T-helper 2 cell (primary cell): ENCODE results near the gene ADGRF4.
A peak's percentile ranks its signal among the peaks of the same experiment; 100 is the strongest.

Source experiments
- DNase-seq, 5 experiments: peaks; one replicate each; pipeline versions ENCODE4 v3.0.0 to v3.0.0-alpha.2; 2012 to 2022

ADGRF4 gene

GRCh38 chr6:47686411-47686810 is 12.0 kb upstream of the ADGRF4 start:
- no peak for DNase-seq

GRCh38 chr6:47687432-47687831 is 10.9 kb upstream of the ADGRF4 start:
- no peak for DNase-seq

DNA sequence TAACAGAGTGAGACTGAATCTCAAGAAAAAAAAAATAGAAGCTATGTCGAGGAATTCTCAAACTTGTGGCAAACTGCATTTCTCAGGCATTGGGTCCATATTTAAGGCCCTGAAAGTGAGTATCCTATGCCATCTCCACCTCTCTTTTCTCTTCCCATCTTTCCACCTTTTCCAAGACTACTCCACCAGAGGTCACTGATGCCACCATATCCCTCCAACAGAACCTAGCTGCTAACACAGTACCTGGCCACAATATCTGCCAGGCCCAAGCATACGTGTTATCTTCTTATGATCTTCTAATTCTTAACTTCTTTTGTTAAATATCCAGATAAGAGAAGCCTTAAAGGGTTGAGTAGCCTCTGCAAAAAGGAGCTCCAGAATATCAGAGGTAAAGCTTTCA is 8.2 kb upstream of the ADGRF4 start:
- DNase-seq: no peak

DNA sequence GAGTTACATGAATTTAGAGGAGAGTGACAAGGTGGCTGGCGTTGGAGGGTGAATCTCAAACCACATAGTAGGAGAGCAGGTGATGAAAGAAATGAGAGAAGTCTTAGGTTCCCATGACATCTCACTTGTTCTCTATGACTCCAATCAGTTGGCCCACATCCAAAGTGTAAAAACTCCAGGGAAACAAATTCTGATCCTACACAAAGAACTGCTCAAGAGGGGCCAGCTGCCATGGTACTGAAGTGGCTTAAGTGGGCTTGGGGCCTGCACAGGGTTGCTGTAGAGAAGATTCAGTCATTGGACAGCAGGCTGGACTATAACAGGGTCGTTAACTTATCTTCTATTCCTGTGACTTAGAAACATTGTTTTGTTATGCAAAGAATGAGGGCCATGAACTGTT is 7.6 kb upstream of the ADGRF4 start:
- no peak for DNase-seq

GRCh38 chr6:47697925-47698324 is 455 bp upstream of the ADGRF4 start:
- DNase-seq: no peak

DNA sequence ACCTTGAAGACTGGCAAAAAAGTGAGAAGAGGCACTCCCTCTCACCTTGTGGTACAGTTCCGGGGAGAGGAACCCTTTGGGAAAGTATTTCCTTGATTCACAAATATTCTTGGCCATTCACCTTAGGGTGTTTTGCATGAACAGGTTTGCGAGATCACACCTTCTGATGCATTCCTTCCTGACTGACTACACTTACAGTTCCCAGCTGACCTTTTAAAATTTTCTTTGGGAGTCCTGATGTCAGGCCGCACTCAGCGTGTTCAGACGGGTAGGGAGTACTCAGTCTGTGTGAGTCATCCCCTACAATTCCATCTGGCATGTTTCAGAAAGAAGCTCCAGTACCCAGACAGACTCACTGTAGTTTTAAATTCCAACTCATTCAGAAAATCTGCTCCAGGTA is 1.7 kb downstream of the ADGRF4 start:
- DNase-seq: no peak

- no peak for DNase-seq
These were observed 2.2 kb downstream of the ADGRF4 start for GRCh38 chr6:47700596-47700995.

GRCh38 chr6:47701363-47701762 is 3.0 kb downstream of the ADGRF4 start:
- DNase-seq: peak in 1 of 5 experiments; percentile 45

DNA sequence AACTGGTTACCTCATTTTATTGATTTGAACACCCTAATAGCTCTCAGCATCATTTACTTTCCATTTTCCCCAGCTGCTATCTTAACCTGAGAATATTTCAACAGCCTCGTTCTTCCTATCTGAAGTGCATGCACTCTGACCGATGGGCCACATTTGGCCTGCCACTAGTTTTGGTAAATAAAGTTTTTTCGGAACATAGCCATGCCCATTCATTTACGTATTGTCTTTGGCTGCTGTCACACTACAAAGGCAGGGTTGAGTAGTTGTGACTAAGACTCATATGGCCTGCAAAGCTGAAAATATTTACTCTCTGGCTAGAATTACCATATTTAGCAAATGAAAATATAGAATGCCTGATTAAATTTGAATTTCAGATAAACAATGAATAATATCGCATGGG is 10.8 kb downstream of the ADGRF4 start:
- DNase-seq: no peak

- DNase-seq: no peak
These were observed 11.9 kb downstream of the ADGRF4 start for GRCh38 chr6:47710295-47710694.

GRCh38 chr6:47713200-47713599 is 14.8 kb downstream of the ADGRF4 start:
- DNase-seq: no peak

DNA sequence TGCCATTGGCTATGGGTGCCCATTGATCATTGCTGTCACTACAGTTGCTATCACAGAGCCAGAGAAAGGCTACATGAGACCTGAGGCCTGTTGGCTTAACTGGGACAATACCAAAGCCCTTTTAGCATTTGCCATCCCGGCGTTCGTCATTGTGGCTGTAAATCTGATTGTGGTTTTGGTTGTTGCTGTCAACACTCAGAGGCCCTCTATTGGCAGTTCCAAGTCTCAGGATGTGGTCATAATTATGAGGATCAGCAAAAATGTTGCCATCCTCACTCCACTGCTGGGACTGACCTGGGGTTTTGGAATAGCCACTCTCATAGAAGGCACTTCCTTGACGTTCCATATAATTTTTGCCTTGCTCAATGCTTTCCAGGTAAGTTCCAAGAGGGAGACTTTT is 16.4 kb downstream of the ADGRF4 start:
- DNase-seq: peak in 1 of 5 experiments; percentile 50

- DNase-seq: no peak
These were observed 17.4 kb downstream of the ADGRF4 start for GRCh38 chr6:47715782-47716181.

GRCh38 chr6:47716207-47716606 is 17.8 kb downstream of the ADGRF4 start:
- DNase-seq: no peak

DNA sequence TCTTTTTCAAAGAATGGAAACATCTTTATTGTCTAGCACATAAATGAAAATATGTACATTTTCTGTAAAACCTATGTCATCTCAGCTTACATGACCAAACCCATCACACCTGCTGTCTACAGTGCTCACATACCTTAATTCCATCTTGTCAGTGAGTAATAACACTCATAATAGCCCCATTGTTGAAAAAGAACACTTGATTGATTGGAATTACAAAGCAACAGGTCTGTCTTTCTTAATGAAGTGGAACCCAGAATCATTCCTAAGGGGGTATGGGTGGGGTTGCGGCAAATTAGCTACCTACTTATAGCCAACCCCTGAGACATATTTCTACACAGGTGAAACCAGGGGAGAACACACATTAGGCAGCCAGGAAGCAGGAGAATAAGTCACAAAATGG is 20.2 kb downstream of the ADGRF4 start:
- DNase-seq: no peak

DNA sequence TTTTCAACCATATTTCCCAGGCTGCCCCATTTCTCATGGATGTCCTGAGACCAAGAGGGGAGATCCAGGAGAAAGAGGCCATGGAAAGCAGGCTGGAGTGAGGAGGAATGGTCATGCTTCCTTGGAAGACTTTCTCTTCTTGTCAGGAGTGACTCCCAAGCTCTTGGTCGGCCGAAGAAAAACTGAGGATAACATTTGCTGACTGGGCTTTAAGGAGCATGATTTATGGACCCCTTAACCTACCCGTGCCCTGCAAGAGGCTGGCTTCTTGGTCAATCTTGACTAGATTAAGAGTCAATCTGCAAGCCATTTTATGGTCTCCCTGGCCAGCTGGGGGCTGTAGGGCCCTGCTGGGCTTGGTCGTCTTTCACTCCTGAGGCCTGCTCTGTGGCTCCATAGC is 22.8 kb downstream of the ADGRF4 start:
- DNase-seq: no peak

- DNase-seq: peak in 1 of 5 experiments; percentile 80
These were observed 23.8 kb downstream of the ADGRF4 start for GRCh38 chr6:47722194-47722593.

- DNase-seq: no peak
These were observed 25.9 kb downstream of the ADGRF4 start for GRCh38 chr6:47724300-47724699.

DNA sequence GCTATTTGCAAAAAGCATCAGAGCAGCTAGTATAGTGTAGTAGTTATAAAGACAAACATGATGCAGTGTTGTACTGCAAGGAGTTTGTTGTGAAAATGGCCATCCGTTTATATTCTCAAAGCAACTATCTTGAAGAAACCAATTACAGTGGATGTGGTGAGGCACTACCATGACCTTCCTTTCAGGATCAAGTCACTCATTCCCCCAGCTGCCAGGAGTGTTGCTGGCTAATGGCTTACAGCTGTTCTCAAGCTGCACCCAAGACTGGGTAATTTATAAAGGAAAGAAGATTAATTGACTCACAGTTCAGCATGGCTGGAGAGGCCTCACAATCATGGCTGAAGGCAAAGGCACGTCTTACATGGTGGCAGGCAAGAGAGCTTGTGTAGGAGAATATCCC is 29.0 kb downstream of the ADGRF4 start:
- no peak for DNase-seq

DNA sequence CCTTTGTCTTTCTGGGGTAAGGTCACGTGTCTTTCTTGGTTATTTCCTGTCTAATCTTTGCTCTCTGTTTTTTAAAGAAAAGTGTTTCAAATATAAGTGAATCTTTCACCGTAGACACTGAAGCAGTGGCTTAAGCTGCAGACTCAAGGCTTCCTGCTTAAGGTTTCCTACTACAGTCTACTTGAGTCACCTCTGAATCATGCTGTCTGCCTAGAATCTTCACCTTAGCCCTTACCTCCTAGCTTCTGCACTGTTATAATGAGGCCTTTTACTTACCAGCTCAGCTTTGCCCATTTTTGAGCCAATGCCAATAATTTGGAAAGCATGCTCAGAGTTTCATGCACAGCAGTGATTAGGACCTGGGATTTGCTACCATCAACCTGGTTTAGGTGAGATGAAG is 30.6 kb downstream of the ADGRF4 start:
- peak in 1 of 5 experiments; percentile 7 for DNase-seq

DNA sequence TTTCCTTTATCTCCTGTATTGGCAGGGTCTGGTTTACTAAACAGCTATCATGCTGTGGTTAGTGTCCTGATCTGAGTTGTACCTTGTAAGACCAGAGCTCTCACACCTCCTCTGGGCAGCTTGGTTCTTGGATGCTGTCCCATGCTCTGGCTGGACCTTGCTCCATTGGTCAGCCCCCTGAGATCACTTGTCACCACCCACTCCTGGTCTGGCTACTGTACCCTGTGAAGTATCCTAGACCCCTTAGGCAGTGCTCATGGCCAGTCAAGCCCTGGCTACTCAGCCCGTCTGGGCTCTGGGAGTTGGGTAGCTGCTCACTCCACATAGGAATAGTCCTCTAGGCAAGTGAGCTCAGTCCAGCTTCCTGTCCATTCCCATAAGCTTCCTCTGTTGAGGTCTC is 31.1 kb downstream of the ADGRF4 start:
- DNase-seq: no peak

GRCh38 chr6:47733879-47734558 is 35.6 kb downstream of the ADGRF4 start:
- DNase-seq: peak in 1 of 5 experiments; percentile 29

DNA sequence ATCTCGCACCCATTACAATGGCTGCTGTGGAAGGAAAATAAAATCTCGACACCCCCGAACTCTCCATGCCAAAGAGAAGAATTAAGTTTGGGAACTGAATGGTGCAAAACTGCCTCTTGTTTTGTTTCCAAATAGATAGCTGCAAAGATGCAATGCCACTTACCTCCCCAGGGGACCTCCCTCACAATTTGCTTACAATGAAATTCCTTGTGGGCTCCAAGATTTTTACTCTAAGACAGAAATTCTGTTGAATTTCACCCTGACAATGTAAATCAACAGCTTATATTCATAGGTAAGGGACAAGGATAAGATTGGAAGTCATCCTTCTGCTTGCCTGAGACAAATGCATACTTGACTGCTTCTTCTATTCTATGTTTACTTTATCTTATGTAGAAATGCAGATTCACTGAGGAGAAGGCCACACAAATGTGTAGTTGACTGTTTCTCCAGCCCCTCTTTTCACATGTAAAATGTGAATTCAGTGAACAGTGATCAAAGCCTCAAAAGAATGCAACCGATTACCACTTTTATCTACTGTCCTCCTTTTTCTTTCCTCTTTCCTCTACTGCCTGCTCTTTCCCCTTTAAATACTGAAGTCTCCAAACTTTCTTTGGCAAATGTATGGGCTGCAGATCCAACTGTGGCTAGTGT is 36.6 kb downstream of the ADGRF4 start:
- no peak for DNase-seq

GRCh38 chr6:47736083-47736700 is 37.8 kb downstream of the ADGRF4 start:
- DNase-seq: no peak
